PC-3 (cell line): ENCODE measurements around the gene RNF39. TPM values are rescaled to one million over a fixed set of nuclear protein-coding genes. Genes with fewer than 3 reads are reported as not detected.
"Not testable (repeated sequence)": the region's sequence is repeated elsewhere in the genome, so short reads cannot be mapped to it uniquely, and the experiment has no call there.

ENCODE experiments used
- ATAC-seq: fragments of 200-7000 bp; cut with Tn5 transposase; 2 replicates; pipeline ENCODE4 v1.9.1; 2020; ENCODE audit warnings: mild to moderate bottlenecking, moderate library complexity
- BruUV-seq: library from RNA; stranded (reverse); fragments of 400-500 nt; replicated peaks from 2 replicates; lab custom pipeline; 2021; lab: Mats Ljungman, UMichigan
- CTCF ChIA-PET: fragments of 300-600 bp; sonication (Branson Sonifier 250); formaldehyde crosslinking; loops from one replicate; lab custom pipeline; 2022; ENCODE audit warnings: antibody characterized with exemption; lab: Charles Lee
- POLR2A ChIA-PET: fragments of 300-600 bp; sonication (Branson Sonifier 250); formaldehyde crosslinking; loops from one replicate; lab custom pipeline; 2022; ENCODE audit warnings: antibody characterized with exemption; ENCODE audit not compliant: unreplicated experiment; lab: Charles Lee
- DNase-seq: peaks from one replicate; pipeline ENCODE4 v3.0.0-alpha.2; 2015
- H2AFZ ChIP-seq: fragments of 300-600 bp; sonication (generic); 2 replicates; pipeline ENCODE4 v1.6.0; 2016; ENCODE audit warnings: antibody characterized with exemption, low read length
- H3F3A ChIP-seq: fragments of 300-600 bp; sonication (generic); one replicate; pipeline ENCODE4 v1.6.0; 2017; ENCODE audit warnings: antibody characterized with exemption, low read length, control low read depth, mild to moderate bottlenecking; ENCODE audit not compliant: unreplicated experiment
- H3K27ac ChIP-seq: fragments of 300-600 bp; sonication (generic); 2 replicates; pipeline ENCODE4 v1.5.1; 2016; ENCODE audit warnings: mild to moderate bottlenecking, low read length
- H3K27me3 ChIP-seq: fragments of 300-600 bp; sonication (generic); 2 replicates; pipeline ENCODE4 v1.6.1; 2016; ENCODE audit warnings: low read length, mixed read lengths
- H3K36me3 ChIP-seq: fragments of 300-600 bp; sonication (generic); 2 replicates; pipeline ENCODE4 v1.6.1; 2016; ENCODE audit warnings: low read depth, mixed run types, low read length, mixed read lengths
- H3K4me1 ChIP-seq: fragments of 300-600 bp; sonication (generic); 2 replicates; pipeline ENCODE4 v1.5.1; 2016; ENCODE audit warnings: low read length; ENCODE audit not compliant: insufficient read depth
- H3K4me2 ChIP-seq: fragments of 300-600 bp; sonication (generic); 2 replicates; pipeline ENCODE4 v1.6.0; 2016; ENCODE audit warnings: low read length
- H3K4me3 ChIP-seq: fragments of 300-600 bp; sonication (generic); 2 replicates; pipeline ENCODE4 v1.5.1; 2016; ENCODE audit warnings: mild to moderate bottlenecking, low read length, mixed read lengths
- H3K79me2 ChIP-seq: fragments of 300-600 bp; sonication (generic); 2 replicates; pipeline ENCODE4 v1.6.1; 2017; ENCODE audit warnings: low read length, mixed read lengths
- H3K9ac ChIP-seq: fragments of 300-600 bp; sonication (generic); 2 replicates; pipeline ENCODE4 v1.6.0; 2016; ENCODE audit warnings: mild to moderate bottlenecking, low read length
- H3K9me2 ChIP-seq: fragments of 300-600 bp; sonication (generic); replicated peaks from 2 replicates; pipeline ENCODE4 v1.6.1; 2016; ENCODE audit warnings: mixed run types, low read length, mixed read lengths
- H3K9me3 ChIP-seq: fragments of 300-600 bp; sonication (generic); 2 replicates; pipeline ENCODE4 v1.6.1; 2016; ENCODE audit warnings: low read length, mixed read lengths
- H4K20me1 ChIP-seq: fragments of 300-600 bp; sonication (generic); 2 replicates; pipeline ENCODE4 v1.6.1; 2016; ENCODE audit warnings: low read length, mixed read lengths
- EZH2 ChIP-seq: fragments of 300-600 bp; sonication (generic); IDR thresholded peaks from one replicate; pipeline ENCODE4 v1.6.1; 2017; ENCODE audit warnings: antibody characterized with exemption, mild to moderate bottlenecking, low read length; ENCODE audit not compliant: unreplicated experiment
- EZH2phosphoT487 ChIP-seq: fragments of 300-600 bp; sonication (generic); IDR thresholded peaks from 2 replicates; pipeline ENCODE4 v1.6.1; 2018; ENCODE audit warnings: mild to moderate bottlenecking, antibody characterized with exemption, low read length, borderline replicate concordance
- intact Hi-C: fragments of 100-400 bp; cut with micrococcal nuclease; formaldehyde crosslinking; loops from 2 replicates; pipeline ENCODE4 v1.9.0; 2023
- total RNA-seq: library from RNA; depleted of rRNA; stranded (reverse); fragments of >200 nt; gene quantifications from 2 replicates; pipeline ENCODE4 v1.2.3, GENCODE V29; 2014
- TF ChIP-seq, protein P1 (sequence below): fragments of 300-600 bp; sonication (generic); conservative IDR thresholded peaks from 2 replicates; pipeline ENCODE4 v1.5.1; 2017; ENCODE audit warnings: antibody characterized with exemption, low read depth, mild to moderate bottlenecking, low read length

The RNF39 gene
- total RNA-seq, 1 experiment from 2014 or later: 2.0 TPM

DNA sequence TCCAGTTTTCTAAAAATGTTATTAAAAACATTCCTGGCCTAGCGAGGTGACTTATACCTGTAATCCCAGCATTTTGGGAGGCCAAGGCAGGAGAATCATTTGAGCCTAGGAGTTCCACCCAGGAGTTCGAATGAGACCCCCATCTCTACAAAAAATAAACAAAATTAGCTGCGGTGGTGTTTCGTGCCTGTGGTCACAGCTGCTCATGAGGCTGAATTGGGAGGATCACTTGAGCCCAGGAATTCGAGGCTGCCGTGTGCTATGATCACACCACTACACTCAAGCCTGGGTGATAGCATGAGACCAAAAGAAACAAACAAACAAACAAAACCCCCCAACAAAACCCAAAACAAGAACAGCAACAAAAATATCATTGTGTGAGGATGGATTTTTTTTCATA, 34.3 kb downstream of the RNF39 start:
- no peak for ATAC-seq
- H3K36me3 ChIP-seq: no peaks in the 10 kb centered on the region
- no peak overlapping the region for H3K4me3 ChIP-seq
- no peaks in the 10 kb centered on the region for H3K27me3 ChIP-seq
- peaks cover 3% of the 10 kb centered on the region for H3F3A ChIP-seq
- H2AFZ ChIP-seq: no peak overlapping the region
- H3K9ac ChIP-seq: no peak overlapping the region
- no peaks in the 10 kb centered on the region for H3K79me2 ChIP-seq
- ChIA-PET CTCF (no interaction called here), POLR2A (no interaction called here)
- BruUV-seq: no TSS peak
- H3K9me3 ChIP-seq: no peaks in the 10 kb centered on the region
- DNase-seq: no peak
- H3K4me2 ChIP-seq: no peak overlapping the region
- peaks cover 9% of the 10 kb centered on the region for H3K4me1 ChIP-seq
- H4K20me1 ChIP-seq: no peaks in the 10 kb centered on the region
- intact Hi-C loops: no loop called here
- TF ChIP-seq, protein P1, sequence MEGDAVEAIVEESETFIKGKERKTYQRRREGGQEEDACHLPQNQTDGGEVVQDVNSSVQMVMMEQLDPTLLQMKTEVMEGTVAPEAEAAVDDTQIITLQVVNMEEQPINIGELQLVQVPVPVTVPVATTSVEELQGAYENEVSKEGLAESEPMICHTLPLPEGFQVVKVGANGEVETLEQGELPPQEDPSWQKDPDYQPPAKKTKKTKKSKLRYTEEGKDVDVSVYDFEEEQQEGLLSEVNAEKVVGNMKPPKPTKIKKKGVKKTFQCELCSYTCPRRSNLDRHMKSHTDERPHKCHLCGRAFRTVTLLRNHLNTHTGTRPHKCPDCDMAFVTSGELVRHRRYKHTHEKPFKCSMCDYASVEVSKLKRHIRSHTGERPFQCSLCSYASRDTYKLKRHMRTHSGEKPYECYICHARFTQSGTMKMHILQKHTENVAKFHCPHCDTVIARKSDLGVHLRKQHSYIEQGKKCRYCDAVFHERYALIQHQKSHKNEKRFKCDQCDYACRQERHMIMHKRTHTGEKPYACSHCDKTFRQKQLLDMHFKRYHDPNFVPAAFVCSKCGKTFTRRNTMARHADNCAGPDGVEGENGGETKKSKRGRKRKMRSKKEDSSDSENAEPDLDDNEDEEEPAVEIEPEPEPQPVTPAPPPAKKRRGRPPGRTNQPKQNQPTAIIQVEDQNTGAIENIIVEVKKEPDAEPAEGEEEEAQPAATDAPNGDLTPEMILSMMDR: no peak
- TF ChIP-seq EZH2phosphoT487 (no peak), EZH2 (no peak)
- H3K27ac ChIP-seq: no peak overlapping the region
- H3K9me2 ChIP-seq: no peaks in the 10 kb centered on the region

- Histone ChIP-seq H3K9me2 (no peaks in the 10 kb centered on the region), H3K27me3 (no peaks in the 10 kb centered on the region), H4K20me1 (no peaks in the 10 kb centered on the region), H3F3A (no peaks in the 10 kb centered on the region), H3K9me3 (no peaks in the 10 kb centered on the region), H3K4me1 (no peaks in the 10 kb centered on the region), H3K79me2 (no peaks in the 10 kb centered on the region), H2AFZ (no peak overlapping the region), H3K9ac (no peak overlapping the region), H3K27ac (no peak overlapping the region), H3K4me2 (no peak overlapping the region), H3K36me3 (no peaks in the 10 kb centered on the region), H3K4me3 (no peak overlapping the region)
- ChIA-PET CTCF (no interaction called here), POLR2A (no interaction called here)
- intact Hi-C loops: loop anchor here (10.0 kb wide), 1 partner anchor 332 kb away; no protein-coding TSS in a partner anchor
- no peak for TF ChIP-seq EZH2
- TF ChIP-seq, protein P1: peak; percentile 77
- DNase-seq: peak; percentile 51
- no TSS peak for BruUV-seq
- peak; percentile 86 for ATAC-seq
Observed at GRCh38 chr6:30037182-30037788, 38.3 kb downstream of the RNF39 start.

DNA sequence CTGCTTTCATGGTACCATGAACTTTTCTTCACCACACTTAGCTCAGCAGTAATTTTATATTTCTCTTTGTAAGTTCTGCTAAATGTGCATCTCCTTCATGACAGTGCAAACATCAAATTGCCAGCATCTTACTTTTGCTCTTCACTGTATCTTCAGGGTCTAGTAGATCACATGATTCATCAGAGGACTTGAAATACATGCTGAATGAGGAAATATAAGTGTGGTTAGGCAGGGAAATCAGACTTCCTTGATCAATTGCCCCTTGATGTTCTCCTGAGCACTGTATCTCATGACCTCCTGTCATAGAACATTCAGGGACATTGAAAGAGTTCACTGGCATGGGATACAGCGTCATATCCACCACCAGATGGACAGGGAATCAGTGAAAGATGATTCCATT, 39.8 kb downstream of the RNF39 start:
- ChIA-PET POLR2A (no interaction called here), CTCF (no interaction called here)
- Histone ChIP-seq H3K36me3 (no peaks in the 10 kb centered on the region), H3K4me3 (no peak overlapping the region), H3K27me3 (no peaks in the 10 kb centered on the region), H3K9ac (no peak overlapping the region), H4K20me1 (no peaks in the 10 kb centered on the region), H3K4me2 (no peak overlapping the region), H3K27ac (no peak overlapping the region), H3F3A (no peaks in the 10 kb centered on the region), H3K9me3 (no peaks in the 10 kb centered on the region), H3K9me2 (no peaks in the 10 kb centered on the region), H2AFZ (no peak overlapping the region), H3K79me2 (no peaks in the 10 kb centered on the region), H3K4me1 (no peaks in the 10 kb centered on the region)
- BruUV-seq: no TSS peak
- intact Hi-C loops: loop anchor here (10.0 kb wide), 1 partner anchor 331 kb away; no protein-coding TSS in a partner anchor
- no peak for TF ChIP-seq EZH2phosphoT487
- TF ChIP-seq, protein P1: no peak
- TF ChIP-seq EZH2: no peak
- no peak for DNase-seq
- ATAC-seq: no peak

DNA sequence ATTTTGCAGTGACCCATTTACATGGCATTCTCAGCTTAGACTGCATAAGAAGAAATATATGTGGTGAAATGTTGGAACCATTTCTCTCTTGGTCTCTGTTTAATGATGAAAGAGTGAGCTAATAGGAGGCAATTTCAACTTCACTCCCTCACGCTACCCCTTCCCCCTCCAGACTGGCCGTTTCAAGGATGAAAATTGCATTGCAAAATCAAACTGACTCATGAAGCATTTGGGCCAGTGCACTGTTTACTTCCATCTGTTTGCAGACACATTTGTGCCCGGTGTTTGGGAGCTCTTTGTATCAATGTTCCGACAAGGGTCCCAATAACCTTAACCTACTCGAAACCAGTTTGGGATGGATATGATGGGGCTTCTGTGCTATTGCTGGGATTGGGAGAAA, 42.1 kb downstream of the RNF39 start:
- H4K20me1 ChIP-seq, CTCF ChIA-PET, H3K4me3 ChIP-seq, H3K27ac ChIP-seq, H3K9ac ChIP-seq, BruUV-seq, H3K27me3 ChIP-seq, H2AFZ ChIP-seq, H3K9me3 ChIP-seq, H3K9me2 ChIP-seq, POLR2A ChIA-PET, H3K79me2 ChIP-seq, H3F3A ChIP-seq, ATAC-seq, DNase-seq, H3K36me3 ChIP-seq, H3K4me2 ChIP-seq, H3K4me1 ChIP-seq: not testable (repeated sequence)
- intact Hi-C loops: loop anchor here (10.0 kb wide), 1 partner anchor 329 kb away; no protein-coding TSS in a partner anchor
